NCI-H2171 treated with DMSO at 0.1 percent for 48 hours (cell line): Measurements from ENCODE around the gene SAMD1.

Experiments used
- DNase-seq: peaks from one replicate; lab custom pipeline; 2025; lab: John Stamatoyannopoulos, UW

SAMD1 gene

DNA sequence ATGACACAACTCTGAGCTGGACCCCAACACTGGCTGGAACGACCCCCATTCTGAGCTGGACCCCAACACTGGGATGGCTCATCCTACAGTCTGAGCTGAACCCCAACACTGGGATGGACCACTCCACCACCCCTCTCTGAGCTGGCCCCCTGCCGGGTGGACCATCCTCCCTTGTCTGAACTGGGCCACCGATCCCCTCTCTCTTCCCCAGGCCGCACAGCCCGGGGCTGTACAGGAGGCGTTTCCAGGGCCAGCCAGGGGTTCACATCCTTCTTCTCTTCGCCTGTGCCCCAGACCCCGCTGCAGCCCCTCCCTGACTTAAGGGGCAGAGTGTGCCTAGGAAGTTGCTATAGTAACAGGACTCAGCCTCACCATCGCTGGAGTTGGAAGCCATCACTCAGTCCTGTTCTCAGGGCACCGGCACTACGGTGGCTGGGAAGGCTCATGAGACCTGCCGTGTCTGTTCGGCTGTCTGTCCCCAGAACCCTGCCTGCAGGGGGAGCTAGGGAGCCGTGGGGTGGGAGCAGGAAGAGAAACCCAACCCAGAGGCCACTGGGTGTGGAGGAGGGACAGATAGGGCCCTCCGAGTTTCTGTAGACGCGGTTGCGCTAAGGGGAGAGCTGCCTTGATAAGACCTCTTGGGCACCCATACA is 23.3 kb upstream of the SAMD1 start:
- no peak for DNase-seq

DNA sequence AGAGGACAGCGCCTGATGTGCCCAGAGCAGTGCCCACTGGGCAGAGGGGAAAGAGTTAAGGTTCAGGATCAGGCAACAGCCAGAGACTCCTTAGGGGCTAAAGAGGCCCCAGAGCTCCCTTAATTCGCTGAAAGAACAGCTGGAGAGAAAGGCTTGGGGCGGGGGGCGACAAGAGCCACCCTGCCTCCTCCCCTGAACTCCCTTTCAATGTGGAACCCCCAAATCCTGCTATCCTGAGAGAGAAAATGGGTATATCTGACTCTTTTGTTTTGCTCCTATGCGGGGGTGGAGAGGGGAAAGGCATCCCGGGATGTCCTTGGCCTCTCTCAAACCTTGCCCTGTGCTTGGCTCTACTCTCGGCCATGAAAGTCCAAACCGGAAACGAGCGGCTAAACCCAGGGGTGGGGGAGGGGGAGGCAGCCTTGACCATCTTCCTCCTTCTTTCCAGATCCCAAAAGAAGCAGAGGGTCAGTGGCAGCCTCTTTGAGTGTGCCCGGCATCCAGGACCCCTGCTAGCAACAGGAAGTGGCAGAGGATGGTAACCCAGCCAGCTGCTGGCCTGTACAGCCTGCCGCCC is 22.3 kb upstream of the SAMD1 start:
- DNase-seq: no peak

DNA sequence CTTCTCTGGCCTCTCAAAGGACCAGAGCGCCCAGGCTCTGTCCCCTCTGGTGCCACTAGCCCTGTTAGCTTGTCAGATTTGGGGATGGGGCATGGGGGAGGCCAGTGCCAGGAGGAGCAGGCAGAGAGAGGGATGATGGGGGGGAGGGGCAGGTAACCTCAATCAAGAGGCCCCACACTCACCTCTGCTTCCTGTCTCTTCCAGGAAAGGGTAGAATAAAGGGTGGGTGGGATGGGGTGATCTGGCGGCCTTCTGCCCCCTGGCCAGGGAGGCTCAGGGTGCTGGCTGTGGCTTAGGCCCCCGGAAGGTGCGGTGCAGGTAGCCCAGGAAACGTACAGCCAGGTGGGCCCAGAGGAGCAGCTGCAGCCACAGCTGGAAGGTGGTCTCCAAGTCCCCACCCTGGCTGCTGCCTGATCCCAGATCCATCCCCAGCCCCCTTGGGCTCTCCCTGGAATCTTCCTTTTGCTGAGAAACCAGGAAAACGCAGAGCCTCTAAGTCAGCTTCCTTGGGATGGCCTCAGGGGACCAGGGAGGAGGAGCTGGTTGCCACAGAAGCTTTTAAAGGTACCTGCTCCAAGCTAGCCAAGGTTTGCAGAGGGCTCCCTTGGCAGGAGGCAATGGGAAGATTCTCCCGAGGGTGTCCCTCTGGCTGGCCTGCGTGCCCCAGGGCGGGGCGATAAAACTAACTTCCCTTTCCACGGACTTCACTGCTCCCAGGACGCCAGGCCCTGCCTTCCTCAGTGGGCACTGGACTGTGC is 21.7 kb upstream of the SAMD1 start:
- no peak for DNase-seq

DNA sequence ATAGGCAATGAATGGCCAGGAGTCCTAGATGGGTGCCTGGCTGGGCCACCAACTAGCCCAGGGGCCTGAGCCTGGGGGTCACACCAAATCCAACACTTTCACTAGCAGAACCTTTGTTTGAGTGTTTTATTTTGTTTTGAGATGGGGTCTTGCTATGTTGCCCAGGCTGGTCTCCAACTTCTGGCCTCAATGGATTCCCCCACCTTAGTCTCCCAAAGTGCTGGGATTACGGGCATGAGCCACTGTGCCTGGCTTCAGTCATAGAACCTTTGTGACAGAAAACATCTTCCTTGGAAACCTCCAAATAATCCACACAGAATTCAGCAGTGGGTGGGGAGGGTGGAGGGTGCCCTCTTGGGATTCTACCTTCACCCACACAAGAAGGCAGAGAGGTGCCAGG is 20.9 kb upstream of the SAMD1 start:
- no peak for DNase-seq

DNA sequence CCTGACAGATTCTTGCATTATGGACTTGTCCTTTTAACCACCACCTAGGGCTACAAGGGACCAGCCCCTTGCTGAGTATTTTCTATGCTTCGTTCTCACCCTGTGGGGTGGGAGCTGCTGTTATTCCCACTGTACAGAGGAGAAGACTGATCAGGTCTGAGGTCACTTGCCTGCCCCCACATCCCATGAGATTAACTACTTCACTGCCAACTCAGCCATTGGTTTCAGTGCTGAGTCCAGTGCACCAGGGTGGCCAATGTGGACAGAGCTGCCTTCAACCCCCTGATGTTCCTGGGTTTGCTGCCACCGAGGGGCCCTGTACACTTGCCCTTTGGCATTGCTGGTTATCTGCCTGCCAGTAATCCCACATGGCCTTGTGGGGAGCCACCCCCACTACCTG is 20.1 kb upstream of the SAMD1 start:
- no peak for DNase-seq

DNA sequence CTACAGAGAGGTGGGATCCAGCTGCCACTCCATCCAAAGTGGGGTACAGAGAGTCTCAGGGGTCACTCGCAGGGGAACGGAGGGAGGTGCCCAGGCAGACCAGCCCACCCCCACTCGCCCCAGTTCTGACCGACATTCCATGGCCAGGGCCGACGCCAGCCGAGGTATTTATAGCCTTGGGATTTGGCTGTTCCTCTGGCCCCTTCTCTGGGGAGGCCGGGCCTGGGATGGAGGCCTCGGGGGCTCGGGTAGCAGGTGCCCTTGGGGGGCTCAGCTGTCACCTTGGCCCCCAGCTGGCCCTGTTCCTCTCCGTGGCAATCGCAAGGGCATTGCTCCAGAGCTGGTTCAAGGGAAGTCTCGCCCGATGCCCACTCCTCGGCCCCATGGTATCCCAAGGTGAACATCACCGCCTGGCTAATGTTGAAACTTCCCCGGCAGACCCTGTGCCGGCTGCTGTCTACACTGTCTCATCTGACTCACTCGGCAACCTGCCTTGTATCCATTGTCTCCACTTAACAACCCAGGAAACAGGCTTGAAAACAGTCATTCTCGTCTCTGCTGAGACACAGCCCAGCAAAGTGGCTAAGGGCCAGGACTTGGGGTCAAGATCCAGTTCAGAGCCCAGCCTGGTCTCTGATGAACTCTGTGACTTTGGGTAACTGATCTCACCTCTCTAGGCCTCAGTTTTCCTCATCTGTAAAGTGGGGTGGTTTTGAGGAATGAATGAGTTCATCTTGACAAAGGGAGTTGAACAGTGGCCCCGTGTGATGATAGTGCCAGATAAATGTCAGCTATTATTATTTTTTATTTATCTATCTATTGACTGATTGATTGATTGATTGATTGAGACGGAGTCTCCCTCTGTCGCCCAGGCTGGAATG is 17.3 kb upstream of the SAMD1 start:
- DNase-seq: no peak

DNA sequence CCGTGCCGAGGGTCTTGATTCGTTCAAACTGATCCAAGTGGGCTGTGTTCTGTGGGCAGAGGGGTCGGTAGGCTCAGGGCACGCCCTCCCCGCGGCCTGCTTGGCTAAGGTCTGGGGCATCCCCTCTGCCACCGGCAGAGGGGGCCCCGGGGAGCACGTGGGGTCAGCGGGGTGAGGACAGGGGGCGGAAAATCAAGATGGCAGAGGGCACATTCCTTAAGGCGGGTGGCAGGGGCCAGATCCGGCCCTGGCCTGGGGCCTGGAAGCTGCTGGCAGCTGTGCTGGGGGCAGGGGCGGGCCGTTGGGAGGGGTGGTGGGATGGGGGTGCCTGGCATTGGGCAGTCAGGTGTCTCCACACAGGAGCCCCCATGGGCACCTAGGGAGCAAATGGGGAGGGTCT is 16.3 kb upstream of the SAMD1 start:
- DNase-seq: no peak

DNA sequence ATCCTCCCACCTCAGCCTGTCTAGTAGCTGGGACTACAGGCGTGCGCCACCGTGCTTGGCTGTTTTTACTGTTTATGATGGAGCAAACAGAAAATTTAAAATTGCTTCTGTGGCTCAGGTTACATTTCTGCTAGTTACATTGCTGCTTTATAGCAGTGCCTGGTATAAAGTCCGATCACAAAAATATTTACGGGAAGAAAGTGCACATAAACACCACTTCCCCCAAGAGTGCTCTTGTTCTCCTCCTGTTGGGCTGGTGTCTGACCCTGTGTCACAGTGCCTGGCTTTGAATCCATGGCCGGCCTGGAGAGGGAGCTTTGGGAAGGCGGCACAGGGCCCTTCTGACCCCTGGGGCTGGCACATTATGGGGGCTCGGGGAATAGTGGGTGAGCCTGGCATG is 15.1 kb upstream of the SAMD1 start:
- no peak for DNase-seq

DNA sequence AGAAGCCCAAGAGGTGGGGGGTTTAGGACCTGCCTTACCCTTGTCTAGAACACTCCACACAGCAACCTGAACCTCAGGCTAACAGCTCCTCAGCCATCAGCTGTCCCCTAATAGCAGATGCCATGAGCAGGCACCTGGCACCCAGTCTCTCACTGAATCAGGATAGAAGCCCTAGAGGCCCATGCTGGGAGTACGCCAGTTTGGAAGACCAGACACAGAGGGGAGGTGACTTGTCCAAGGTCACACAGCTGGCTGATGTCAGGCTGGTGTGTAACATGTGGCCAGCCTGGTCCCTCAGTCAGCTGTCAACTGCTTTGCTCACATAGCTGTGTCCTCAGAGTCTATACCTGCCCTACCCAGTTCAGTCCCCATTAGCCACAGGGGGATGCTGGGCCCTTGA is 12.8 kb upstream of the SAMD1 start:
- DNase-seq: no peak

DNA sequence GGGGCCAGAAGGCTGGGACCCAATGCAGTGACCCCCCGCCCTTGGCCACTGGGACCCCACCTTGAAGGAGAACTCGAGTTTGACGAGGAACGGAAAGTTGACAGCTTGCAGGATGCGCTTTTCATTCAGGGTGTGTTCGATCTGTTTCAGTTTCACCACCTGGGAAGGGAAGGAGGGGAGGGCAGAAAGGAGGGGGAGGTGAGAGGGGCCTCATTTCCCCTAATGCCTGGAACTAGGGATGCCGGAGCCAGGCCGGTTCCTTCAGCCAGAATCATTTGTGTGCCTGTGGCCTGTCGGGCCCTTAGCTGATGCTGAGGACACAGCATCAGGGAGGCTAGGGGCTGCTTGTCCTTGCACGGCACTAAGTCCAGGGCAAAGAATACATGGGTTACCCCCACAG is 12.2 kb upstream of the SAMD1 start:
- no peak for DNase-seq

DNA sequence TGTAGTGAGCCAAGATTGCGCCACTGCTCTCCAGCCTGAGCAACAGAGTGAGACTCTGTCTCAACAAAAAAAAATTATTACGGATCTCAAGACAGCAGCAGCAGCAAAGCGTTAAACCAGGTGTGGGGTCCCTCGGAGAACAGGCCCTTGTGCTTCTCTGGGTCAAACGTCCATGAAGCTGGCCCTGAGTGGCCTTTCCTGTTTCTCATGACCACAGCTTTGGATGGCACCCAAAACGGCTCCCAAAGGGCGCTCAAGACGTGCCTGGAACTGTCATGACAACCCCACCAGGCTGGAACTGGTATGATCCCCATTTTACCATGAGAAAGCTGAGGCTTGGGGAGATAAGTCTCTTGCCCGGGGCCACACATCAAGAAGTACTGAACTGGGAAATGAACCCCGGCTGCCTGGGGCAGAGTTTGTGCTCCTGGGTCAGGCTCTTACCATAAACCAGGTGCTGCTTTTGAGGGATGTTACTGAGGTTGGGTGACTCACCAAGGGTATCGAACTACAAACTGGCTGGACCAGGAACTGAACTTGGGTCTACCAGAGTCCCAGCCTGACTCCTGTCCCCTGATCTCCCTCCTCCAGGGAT is 11.6 kb upstream of the SAMD1 start:
- DNase-seq: no peak

DNA sequence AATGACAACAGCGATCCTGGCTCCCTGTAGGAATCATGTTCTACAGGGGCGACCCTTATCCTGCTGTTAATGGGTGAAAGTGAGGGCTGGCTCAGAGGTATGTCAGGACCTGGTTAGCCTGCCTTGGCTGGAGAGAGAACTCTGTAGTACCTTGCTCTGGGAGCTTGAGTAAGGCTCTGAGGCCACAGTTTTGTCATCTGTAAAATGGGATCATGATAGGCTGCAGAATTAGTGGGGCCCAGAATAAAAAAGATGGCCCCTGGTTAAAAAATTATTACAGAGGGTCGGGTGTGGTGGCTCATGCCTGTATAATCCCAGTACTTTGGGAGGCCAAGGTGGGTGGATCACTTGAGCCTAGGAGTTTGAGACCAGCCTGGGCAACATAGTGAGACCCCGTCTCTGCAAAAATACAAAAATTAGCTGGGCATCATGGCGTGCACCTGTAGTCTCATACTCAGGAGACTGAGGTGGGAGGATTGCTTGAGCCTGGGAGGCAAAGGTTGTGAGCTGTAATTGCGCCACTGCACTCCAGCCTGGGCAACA is 10.5 kb upstream of the SAMD1 start:
- DNase-seq: no peak

DNA sequence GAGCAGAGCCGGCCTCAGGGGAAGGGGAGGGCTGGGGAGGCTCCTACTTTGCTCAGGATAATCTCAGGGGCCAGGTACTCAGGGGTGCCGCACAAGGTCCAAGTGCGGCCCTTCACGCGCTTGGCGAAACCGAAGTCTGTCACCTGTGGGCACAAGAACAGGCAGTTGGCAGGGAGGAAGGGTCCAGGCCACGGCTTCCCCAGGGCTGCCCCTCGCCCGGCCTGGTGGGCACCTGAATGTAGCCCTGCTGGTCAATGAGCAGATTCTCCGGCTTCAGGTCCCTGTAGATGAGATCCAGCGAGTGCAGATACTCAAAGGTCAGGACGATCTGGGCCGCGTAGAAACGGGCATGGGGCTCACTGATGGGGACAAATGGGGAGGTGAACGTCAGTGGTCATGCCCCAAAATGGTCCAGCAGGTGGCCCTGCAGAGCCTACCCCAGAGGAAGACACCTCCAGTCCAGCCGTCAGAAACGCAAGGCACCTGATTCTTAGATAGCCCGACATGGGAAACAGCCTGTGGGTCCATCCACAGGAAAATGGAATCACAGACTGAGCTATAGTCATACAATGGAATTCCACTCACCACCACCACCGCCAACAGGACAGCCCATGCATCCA is 7.1 kb upstream of the SAMD1 start:
- DNase-seq: no peak

DNA sequence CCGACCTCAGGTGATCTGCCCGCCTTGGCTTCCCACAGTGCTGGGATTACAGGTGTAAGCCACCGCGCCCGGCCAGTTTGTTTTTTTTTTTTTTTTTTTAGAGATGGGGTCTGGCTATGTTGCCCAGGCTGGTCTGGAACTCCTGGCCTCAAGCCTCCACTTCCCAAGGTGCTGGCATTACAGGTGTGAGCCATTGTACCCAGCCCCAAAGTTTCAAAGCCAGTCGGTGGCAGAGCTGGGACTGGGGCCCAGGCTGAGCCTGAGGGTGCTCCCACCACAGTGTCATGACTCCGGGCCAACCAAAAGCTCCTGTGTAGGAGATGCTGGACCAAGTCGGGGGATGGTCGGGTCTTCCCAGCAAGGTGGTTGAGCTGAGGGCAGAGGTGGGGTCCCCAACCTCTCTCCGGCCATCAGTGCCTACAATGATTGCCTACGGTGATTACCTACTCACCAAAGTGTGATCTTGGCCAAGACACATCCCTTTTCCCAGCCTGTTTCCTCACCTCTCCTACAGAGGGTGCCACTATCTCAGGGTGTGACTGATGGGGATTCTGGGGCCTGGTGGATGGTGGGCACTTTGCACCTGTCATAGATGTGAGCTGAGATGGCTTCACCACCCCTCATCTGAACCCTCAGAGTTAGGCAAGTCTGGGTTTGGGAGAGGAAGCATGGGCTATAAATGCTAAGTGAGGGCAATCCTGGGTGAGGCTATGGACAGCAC is 5.9 kb upstream of the SAMD1 start:
- DNase-seq: no peak

DNA sequence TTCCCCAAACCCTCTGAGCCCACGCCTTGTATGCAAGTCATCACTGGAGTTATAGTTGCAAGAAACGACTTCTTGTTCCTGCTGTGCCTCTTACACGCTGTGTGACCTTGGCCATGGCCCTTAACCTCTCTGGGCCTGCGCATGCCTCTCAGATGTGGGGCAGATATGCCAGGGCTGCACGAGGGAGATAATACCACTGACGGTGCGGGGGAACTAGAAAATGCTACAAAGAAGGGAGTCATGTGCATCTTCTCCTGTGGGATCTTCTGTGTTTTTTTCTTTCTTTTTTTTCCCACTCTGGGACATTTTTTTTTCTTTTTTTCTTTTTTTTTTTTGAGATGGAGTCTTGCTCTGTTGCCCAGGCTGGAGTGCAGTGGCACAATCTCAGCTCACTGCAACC is 4.3 kb upstream of the SAMD1 start:
- DNase-seq: no peak

DNA sequence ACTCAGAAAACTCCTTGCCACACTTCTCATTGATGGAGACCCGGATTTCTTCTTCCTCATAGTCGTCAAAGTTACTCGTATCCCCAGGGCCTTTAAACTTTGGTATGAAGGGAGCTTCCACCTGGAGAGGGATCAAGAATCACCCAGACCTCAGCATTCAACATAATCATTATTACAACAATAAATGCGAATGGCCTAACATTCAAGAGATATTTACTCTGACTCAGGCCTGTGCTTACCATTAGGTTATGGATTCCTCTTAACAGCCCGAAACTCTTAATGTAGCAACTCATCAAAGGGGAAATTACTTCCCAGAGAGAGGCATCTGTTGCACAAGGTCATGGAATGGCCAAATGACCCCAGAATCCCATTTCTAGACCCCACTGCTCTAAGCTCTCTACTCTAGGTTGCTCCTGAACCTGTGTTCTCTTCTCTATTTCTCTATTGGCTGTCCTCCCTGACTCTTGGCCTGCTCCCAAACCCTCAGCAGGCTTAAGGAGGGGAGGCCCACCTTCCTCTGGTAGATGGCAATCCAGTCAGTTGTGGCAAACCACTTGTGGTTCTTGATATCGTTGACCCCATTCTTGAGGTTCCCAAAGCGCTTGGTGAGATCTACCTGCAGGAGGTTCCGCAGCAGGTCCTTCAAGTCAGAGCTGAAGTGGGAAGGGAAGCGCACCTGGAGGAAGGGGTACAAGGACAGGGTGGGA is 2.7 kb upstream of the SAMD1 start:
- DNase-seq: no peak

DNA sequence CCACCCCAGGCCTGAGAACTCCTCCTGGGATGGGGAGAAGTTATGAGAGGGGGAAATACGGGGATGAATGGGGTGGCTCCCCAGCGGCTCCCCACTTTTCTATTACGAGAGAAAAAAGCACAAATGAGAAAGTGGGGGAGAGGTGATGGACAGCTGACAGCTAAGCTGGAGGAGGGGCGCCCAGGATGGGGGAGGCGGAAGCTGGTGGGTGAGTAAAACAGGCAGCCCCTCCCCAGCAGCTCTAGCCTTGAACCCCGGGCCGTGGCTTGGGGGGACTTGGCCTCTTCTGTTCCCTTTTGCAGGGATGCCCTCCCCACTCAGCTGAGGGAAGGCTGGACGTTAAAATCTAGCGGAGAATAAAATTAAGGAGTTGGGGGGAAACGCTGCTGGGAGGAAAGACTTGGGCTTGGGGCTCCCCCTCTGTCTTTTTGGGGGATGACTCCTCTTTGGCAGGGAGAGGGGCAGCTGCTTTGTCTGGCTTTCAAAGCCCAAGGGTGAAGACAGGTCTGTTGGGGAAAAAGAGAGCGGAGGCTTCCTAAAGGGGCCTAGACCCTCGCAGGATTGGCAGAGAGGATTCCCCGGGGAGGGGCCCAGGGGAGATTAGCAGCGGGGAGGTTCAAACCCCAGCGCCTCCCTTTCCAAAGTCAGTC is 1.4 kb upstream of the SAMD1 start:
- DNase-seq: peak; percentile 29

DNA sequence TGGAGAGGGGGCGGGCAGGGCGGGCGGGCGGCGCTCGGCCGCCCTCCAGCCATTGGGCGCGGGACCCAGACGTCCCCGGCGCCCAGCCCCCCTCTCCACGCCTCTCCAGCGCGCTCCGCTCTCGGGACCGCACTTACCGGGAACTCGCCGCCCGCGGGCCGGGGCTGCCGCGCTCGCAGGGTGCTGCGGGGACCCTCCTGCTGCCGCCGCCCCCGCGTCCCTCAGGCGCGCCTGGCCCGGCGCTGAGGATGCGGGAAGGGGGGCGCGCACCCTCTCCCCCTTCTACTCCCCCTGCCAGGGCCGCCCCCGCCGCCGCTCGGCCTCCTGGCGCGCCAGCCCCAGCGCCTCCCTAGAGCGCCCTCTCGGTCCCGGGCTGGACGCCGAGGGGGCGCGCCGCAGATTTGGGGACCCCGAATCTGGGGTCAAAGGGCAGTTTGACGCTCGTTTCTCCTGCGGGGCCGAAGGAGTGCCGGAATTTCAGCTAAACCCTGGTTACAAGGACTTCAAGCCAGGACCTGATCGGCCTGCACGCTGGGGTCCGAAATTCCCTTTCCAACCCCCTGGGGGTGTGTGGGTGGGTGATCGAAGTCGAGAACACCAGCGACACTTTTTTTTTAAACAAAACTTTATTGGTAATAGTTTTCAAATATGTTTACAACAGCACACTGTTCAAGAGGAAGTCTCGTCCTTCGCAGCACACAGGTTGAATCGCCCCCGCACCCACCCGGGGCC is 696 bp upstream of the SAMD1 start:
- peak; percentile 69 for DNase-seq
